Endothelial cell of umbilical vein (primary cell): ENCODE data around the gene RFESD. TPM values are rescaled to one million over a fixed set of nuclear protein-coding genes. Genes with fewer than 3 reads are reported as not detected.

ENCODE experiments used
- BruUV-seq: library from RNA; stranded (reverse); fragments of 400-500 nt; replicated peaks from 2 replicates; lab custom pipeline; 2021; lab: Mats Ljungman, UMichigan
- CTCF ChIA-PET: fragments of 300-600, 350-600 bp; sonication (Branson Sonifier 250); formaldehyde crosslinking; loops from one replicate; lab custom pipeline; 2021; ENCODE audit warnings: antibody characterized with exemption, inconsistent platforms; lab: Charles Lee
- POLR2A ChIA-PET: fragments of 300-600, 350-600 bp; sonication (Branson Sonifier 250); formaldehyde crosslinking; loops from one replicate; lab custom pipeline; 2021; ENCODE audit warnings: antibody characterized with exemption, inconsistent platforms; lab: Charles Lee
- DNase-seq: peaks from one replicate; pipeline ENCODE4 v3.0.0-alpha.2; 2011; ENCODE audit warnings: low read depth, low spot score
- FAIRE-seq: peaks from 2 replicates; lab custom pipeline; 2011; peaks lifted over from hg19 to GRCh38; lab: Jason Lieb, UNC
- H2AFZ ChIP-seq: 2 replicates; pipeline ENCODE4 v1.6.0; 2012; ENCODE audit warnings: low read depth, low read length, control low read depth, inconsistent platforms
- H3K27ac ChIP-seq: 2 replicates; pipeline ENCODE4 v1.5.1; 2011; ENCODE audit warnings: low read depth, mild to moderate bottlenecking, control low read depth, low read length, moderate library complexity; ENCODE audit not compliant: insufficient read depth
- H3K27me3 ChIP-seq, 2 experiments: 2 replicates each; pipeline versions ENCODE4 v1.6.0 to v1.6.1; 2011; ENCODE audit warnings: low read length in 2 of 2, mixed read lengths in 1 of 2; ENCODE audit not compliant: control insufficient read depth in 2 of 2, insufficient read depth in 2 of 2
- H3K36me3 ChIP-seq, 2 experiments: 2 replicates in 1 of 2; 3 replicates in 1 of 2; pipeline ENCODE4 v1.5.1; 2011; ENCODE audit warnings: low read length in 2 of 2, mild to moderate bottlenecking in 1 of 2, moderate library complexity in 1 of 2; ENCODE audit not compliant: control insufficient read depth in 2 of 2, insufficient read depth in 2 of 2; ENCODE audit errors: extremely low read depth in 1 of 2
- H3K4me1 ChIP-seq: 3 replicates; pipeline ENCODE4 v1.5.1; 2011; ENCODE audit warnings: mild to moderate bottlenecking, low read length; ENCODE audit not compliant: control insufficient read depth, insufficient read depth; ENCODE audit errors: extremely low read depth
- H3K4me2 ChIP-seq: 2 replicates; pipeline ENCODE4 v1.6.1; 2011; ENCODE audit warnings: low read length, control low read depth, mixed read lengths; ENCODE audit not compliant: insufficient read depth
- H3K4me3 ChIP-seq, 3 experiments: fragments of 200-600 bp in 1 of 3; sonication (generic), shearing (Covaris generic) in 1 of 3; replicated peaks in 1 of 3; 2 replicates each; pipeline ENCODE4 v1.5.1; 2011 to 2016; ENCODE audit warnings: control low read depth in 3 of 3, low read length in 3 of 3, mild to moderate bottlenecking in 2 of 3, inconsistent platforms in 1 of 3, low read depth in 1 of 3, moderate library complexity in 1 of 3; ENCODE audit not compliant: insufficient read depth in 1 of 3
- H3K79me2 ChIP-seq: 2 replicates; pipeline ENCODE4 v1.6.0; 2012; ENCODE audit warnings: low read length, inconsistent platforms; ENCODE audit not compliant: control insufficient read depth, insufficient read depth
- H3K9ac ChIP-seq: replicated peaks from 2 replicates; pipeline ENCODE3; 2011; ENCODE audit warnings: low read length, control low read depth; ENCODE audit not compliant: insufficient read depth; ENCODE audit errors: extremely low read depth
- H3K9me1 ChIP-seq: replicated peaks from 3 replicates; pipeline ENCODE4 v1.6.0; 2011; ENCODE audit warnings: mild to moderate bottlenecking, low read length; ENCODE audit not compliant: control insufficient read depth, insufficient read depth; ENCODE audit errors: extremely low read depth
- H3K9me3 ChIP-seq: replicated peaks from 2 replicates; pipeline ENCODE4 v1.5.1; 2012; ENCODE audit warnings: low read length, inconsistent platforms; ENCODE audit not compliant: control insufficient read depth, insufficient read depth
- H4K20me1 ChIP-seq: replicated peaks from 2 replicates; pipeline ENCODE3; 2011; ENCODE audit warnings: mild to moderate bottlenecking, low read length; ENCODE audit not compliant: control insufficient read depth, insufficient read depth; ENCODE audit errors: extremely low read depth
- EZH2 ChIP-seq: IDR thresholded peaks from 2 replicates; pipeline ENCODE4 v1.6.1; 2012; ENCODE audit warnings: borderline replicate concordance, low read depth, mild to moderate bottlenecking, moderate library complexity, low read length, inconsistent platforms; ENCODE audit not compliant: severe bottlenecking
- FOS ChIP-seq: IDR thresholded peaks from 2 replicates; pipeline ENCODE4 v1.6.1; 2011; ENCODE audit warnings: mild to moderate bottlenecking, low read length, moderate library complexity, borderline replicate concordance; ENCODE audit not compliant: insufficient read depth
- GATA2 ChIP-seq: IDR thresholded peaks from 2 replicates; pipeline ENCODE4 v1.7.0; 2011; ENCODE audit warnings: low read depth, mild to moderate bottlenecking, moderate library complexity, mixed read lengths, low read length; ENCODE audit not compliant: insufficient read length, insufficient read depth
- JUN ChIP-seq: IDR thresholded peaks from 2 replicates; pipeline ENCODE4 v1.6.1; 2011; ENCODE audit warnings: borderline replicate concordance, low read depth; ENCODE audit not compliant: insufficient read length, insufficient read depth
- MYC ChIP-seq: IDR thresholded peaks from one replicate; pipeline ENCODE4 v1.6.1; 2011; ENCODE audit warnings: mild to moderate bottlenecking, low read depth, low read length
- POLR2A ChIP-seq: IDR thresholded peaks from 2 replicates; pipeline ENCODE4 v1.6.1; 2012; ENCODE audit warnings: low read depth, mild to moderate bottlenecking, control low read depth, low read length
- POLR2AphosphoS5 ChIP-seq: IDR thresholded peaks from 2 replicates; pipeline ENCODE4 v1.6.1; 2012; ENCODE audit warnings: low read depth, mild to moderate bottlenecking, control low read depth, low read length, moderate library complexity; ENCODE audit not compliant: insufficient read depth
- dilution Hi-C: fragments of 300-500 bp; cut with MboI; formaldehyde crosslinking; loops from one replicate; pipeline ENCODE4 v1.15.0; 2019; ENCODE audit warnings: low sequenced_read_pairs; ENCODE audit not compliant: extremely low pct_ligation_motif_present
- intact Hi-C: fragments of 100-400 bp; cut with micrococcal nuclease; formaldehyde crosslinking; loops from one replicate; pipeline ENCODE4 v1.10.0; 2022
- polyA plus RNA-seq, 4 experiments: library from polyadenylated mRNA; depleted of rRNA in 3 of 4; stranded (reverse) in 3 of 4; unstranded in 1 of 4; fragments of >200 nt; gene quantifications; 2 replicates each; pipeline versions ENCODE4 v1.2.1 to v1.2.3, GENCODE V29; 2011 to 2012; ENCODE audit warnings: missing spikeins in 1 of 4
- total RNA-seq: library from RNA; stranded (reverse); gene quantifications from 2 replicates; pipeline ENCODE4 v1.2.3, GENCODE V29; 2021
- TF ChIP-seq, protein P1 (sequence below), 2 donors: IDR thresholded peaks; 1 replicate in 1 of 2; 2 replicates in 1 of 2; pipeline ENCODE4 v1.5.1; 2011; ENCODE audit warnings: low read length in 2 of 2, mild to moderate bottlenecking in 2 of 2, moderate library complexity in 2 of 2, control low read depth in 1 of 2, inconsistent platforms in 1 of 2, low read depth in 1 of 2; ENCODE audit not compliant: insufficient read depth in 1 of 2; ENCODE audit errors: extremely low read depth in 1 of 2
- TF ChIP-seq, protein P2 (sequence below): IDR thresholded peaks from 2 replicates; pipeline ENCODE4 v1.6.1; 2011; ENCODE audit not compliant: insufficient read depth, insufficient read length

RFESD gene
- total and polyA plus RNA-seq, 2 donors (not counting 3 experiments of a cell fraction or from before 2014, with no cell fraction given) = 0.88 to 2.0 TPM

DNA sequence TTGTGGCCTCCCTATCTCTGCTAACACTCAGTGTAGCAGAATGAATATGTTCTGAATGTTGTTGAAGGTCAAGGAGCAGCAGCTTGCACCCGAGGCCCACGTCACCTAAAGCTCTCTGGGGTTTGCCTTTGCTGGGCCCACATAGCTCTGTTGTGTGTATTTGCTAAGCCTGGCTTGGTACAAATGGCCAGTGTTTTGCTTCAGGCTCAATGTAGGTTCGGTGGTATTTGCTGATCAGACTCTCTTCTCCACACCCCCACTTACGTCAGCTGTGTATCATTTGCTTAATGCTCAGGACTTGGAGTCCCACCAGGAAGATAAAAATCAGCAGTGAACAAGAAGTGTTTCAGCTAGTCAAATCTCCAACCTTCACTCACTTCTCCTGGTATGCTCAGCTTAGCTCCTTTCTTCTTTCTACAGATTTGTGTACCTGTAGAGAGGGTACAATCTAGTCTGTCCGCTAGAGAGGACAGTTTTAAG is 4.8 kb upstream of the RFESD start:
- no peak overlapping the region for H3K4me3 ChIP-seq
- H3K36me3 ChIP-seq = no peaks in the 10 kb centered on the region
- no peak overlapping the region for H2AFZ ChIP-seq
- peaks cover 3% of the 10 kb centered on the region for H3K4me1 ChIP-seq
- no TSS peak for BruUV-seq
- H3K27ac ChIP-seq = no peak overlapping the region
- H3K79me2 ChIP-seq = no peaks in the 10 kb centered on the region
- H3K9ac ChIP-seq = no peak overlapping the region
- dilution Hi-C loops = loop anchor here (25.0 kb wide), 1 partner anchor 196 kb away; no protein-coding TSS in a partner anchor
- H4K20me1 ChIP-seq = no peaks in the 10 kb centered on the region
- ChIA-PET POLR2A (no interaction called here), CTCF (interaction anchor here (1.0 to 4.0 kb wide), 2 partner anchors 10 to 205 kb away, joined by 3 to 17 read pairs; no protein-coding TSS in a partner anchor)
- no peak for TF ChIP-seq MYC
- TF ChIP-seq POLR2AphosphoS5 = no peak
- no peak for TF ChIP-seq POLR2A
- no peak for TF ChIP-seq GATA2
- no peak for TF ChIP-seq JUN
- TF ChIP-seq EZH2 = no peak
- H3K4me2 ChIP-seq = no peak overlapping the region
- no peaks in the 10 kb centered on the region for H3K9me1 ChIP-seq
- H3K9me3 ChIP-seq = no peaks in the 10 kb centered on the region
- peaks cover 0 to 4% of the 10 kb centered on the region in 2 experiments for H3K27me3 ChIP-seq
- intact Hi-C loops = loop anchor here (5.0 to 10.0 kb wide), 2 partner anchors 696 to 953 kb away; no protein-coding TSS in a partner anchor
- FAIRE-seq = no peak
- no peak for DNase-seq

DNA sequence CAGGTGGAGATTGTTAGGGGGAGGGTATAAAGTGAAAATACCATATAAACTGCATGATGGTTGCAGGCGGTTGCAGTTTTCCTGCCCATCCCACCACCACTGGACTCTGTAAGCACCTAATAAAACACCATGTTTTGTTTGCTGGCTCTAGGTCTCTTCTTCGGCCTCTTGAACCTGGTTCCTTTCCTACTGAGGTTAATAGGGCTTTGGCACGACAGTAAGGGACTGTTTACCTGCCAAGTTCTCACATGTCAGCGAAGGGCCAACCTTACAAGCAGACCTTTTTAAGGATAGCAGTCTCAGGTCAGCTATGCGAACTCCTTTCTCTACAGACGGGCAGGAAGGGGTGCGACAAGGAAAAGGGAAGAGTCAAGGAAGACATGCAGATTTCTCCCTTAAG is 3.4 kb upstream of the RFESD start:
- no peak overlapping the region for H3K27ac ChIP-seq
- H3K79me2 ChIP-seq = no peaks in the 10 kb centered on the region
- ChIA-PET POLR2A (no interaction called here), CTCF (interaction anchor here (1.1 to 5.1 kb wide), 11 partner anchors 8 to 205 kb away, joined by 3 to 58 read pairs (median 6); partner anchors contain the start of genes ARSK and SKIC3)
- no peak overlapping the region for H3K4me2 ChIP-seq
- peaks cover 0 to 4% of the 10 kb centered on the region in 2 experiments for H3K27me3 ChIP-seq
- no peaks in the 10 kb centered on the region for H4K20me1 ChIP-seq
- DNase-seq = no peak
- H2AFZ ChIP-seq = no peak overlapping the region
- no peak for FAIRE-seq
- peaks cover 9% of the 10 kb centered on the region for H3K4me1 ChIP-seq
- TF ChIP-seq, protein P1, sequence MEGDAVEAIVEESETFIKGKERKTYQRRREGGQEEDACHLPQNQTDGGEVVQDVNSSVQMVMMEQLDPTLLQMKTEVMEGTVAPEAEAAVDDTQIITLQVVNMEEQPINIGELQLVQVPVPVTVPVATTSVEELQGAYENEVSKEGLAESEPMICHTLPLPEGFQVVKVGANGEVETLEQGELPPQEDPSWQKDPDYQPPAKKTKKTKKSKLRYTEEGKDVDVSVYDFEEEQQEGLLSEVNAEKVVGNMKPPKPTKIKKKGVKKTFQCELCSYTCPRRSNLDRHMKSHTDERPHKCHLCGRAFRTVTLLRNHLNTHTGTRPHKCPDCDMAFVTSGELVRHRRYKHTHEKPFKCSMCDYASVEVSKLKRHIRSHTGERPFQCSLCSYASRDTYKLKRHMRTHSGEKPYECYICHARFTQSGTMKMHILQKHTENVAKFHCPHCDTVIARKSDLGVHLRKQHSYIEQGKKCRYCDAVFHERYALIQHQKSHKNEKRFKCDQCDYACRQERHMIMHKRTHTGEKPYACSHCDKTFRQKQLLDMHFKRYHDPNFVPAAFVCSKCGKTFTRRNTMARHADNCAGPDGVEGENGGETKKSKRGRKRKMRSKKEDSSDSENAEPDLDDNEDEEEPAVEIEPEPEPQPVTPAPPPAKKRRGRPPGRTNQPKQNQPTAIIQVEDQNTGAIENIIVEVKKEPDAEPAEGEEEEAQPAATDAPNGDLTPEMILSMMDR (IDR thresholded peaks at IDR 0.05; ENCODE audit: extremely low read depth in 1 of 2, insufficient read depth in 1 of 2, low read depth in 1 of 2, low read length in 2 of 2) = no peak
- TF ChIP-seq, protein P2, sequence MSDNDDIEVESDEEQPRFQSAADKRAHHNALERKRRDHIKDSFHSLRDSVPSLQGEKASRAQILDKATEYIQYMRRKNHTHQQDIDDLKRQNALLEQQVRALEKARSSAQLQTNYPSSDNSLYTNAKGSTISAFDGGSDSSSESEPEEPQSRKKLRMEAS = no peak
- TF ChIP-seq JUN = no peak
- no peak for TF ChIP-seq EZH2
- TF ChIP-seq POLR2AphosphoS5 = no peak
- TF ChIP-seq POLR2A = no peak
- TF ChIP-seq GATA2 = no peak
- no peak for TF ChIP-seq FOS
- H3K36me3 ChIP-seq = no peaks in the 10 kb centered on the region
- intact Hi-C loops = loop anchor here (5.0 to 10.0 kb wide), 2 partner anchors 694 to 952 kb away; no protein-coding TSS in a partner anchor
- dilution Hi-C loops = loop anchor here (25.0 kb wide), 1 partner anchor 194 kb away; no protein-coding TSS in a partner anchor
- H3K9me3 ChIP-seq = no peaks in the 10 kb centered on the region
- no TSS peak for BruUV-seq
- no peaks in the 10 kb centered on the region for H3K9me1 ChIP-seq
- no peak overlapping the region for H3K9ac ChIP-seq
- no peak overlapping the region for H3K4me3 ChIP-seq
